GM21360 (cell line): Measurements from ENCODE around the gene NAA10.

Experiments
- ATAC-seq: cut with Tn5 transposase; IDR thresholded peaks from one replicate; pipeline ENCODE4 v1.9.1; 2021; ENCODE audit warnings: mild to moderate bottlenecking, moderate library complexity; ENCODE audit not compliant: unreplicated experiment

NAA10 gene

GRCh38 chrX:153950127-153950526 is 15.3 kb upstream of the NAA10 start:
- no peak for ATAC-seq

- ATAC-seq = no peak
These were observed 14.3 kb upstream of the NAA10 start for GRCh38 chrX:153948847-153949805.

- ATAC-seq = no peak
These were observed 13.2 kb upstream of the NAA10 start for GRCh38 chrX:153948002-153948466.

- ATAC-seq = no peak
These were observed 12.4 kb upstream of the NAA10 start for GRCh38 chrX:153947009-153947769.

GRCh38 chrX:153945956-153946943 is 11.4 kb upstream of the NAA10 start:
- ATAC-seq = no peak

GRCh38 chrX:153944800-153945150 is 9.9 kb upstream of the NAA10 start:
- no peak for ATAC-seq

- ATAC-seq = no peak
These were observed 9.4 kb upstream of the NAA10 start, which contains the start of gene RENBP for GRCh38 chrX:153944140-153944799. TSS of gene RENBP (minus strand) at chrX:153944643. CDS start at chrX:153944610, 33 bp downstream.

- no peak for ATAC-seq
These were observed 6.8 kb upstream of the NAA10 start for GRCh38 chrX:153941336-153942252.

GRCh38 chrX:153939573-153939972 is 4.7 kb upstream of the NAA10 start:
- ATAC-seq = no peak

GRCh38 chrX:153938226-153938786 is 3.5 kb upstream of the NAA10 start:
- no peak for ATAC-seq

- no peak for ATAC-seq
These were observed 2.2 kb upstream of the NAA10 start for GRCh38 chrX:153937056-153937455.

- ATAC-seq = no peak
These were observed 552 bp upstream of the NAA10 start for GRCh38 chrX:153935326-153935851.

GRCh38 chrX:153934148-153934761 is 582 bp downstream of the NAA10 start:
- no peak for ATAC-seq

GRCh38 chrX:153933748-153934147 is 1.1 kb downstream of the NAA10 start:
- ATAC-seq = no peak

GRCh38 chrX:153932220-153932915 is 2.5 kb downstream of the NAA10 start:
- ATAC-seq = no peak

GRCh38 chrX:153931748-153932147 is 3.1 kb downstream of the NAA10 start:
- ATAC-seq = no peak

- no peak for ATAC-seq
These were observed 3.7 kb downstream of the NAA10 start for GRCh38 chrX:153931151-153931550.
